Mesothelial cell of epicardium (in vitro differentiated cells): ENCODE data around the gene GAGE12G. TPM values are rescaled to one million over a fixed set of nuclear protein-coding genes. Genes with fewer than 3 reads are reported as not detected.
"Not testable (repeated sequence)": the region's sequence is repeated elsewhere in the genome, so short reads cannot be mapped to it uniquely, and the experiment has no call there.

Experiments used
- DNase-seq, 2 experiments: peaks; one replicate each; pipeline ENCODE4 v3.0.0; 2021; ENCODE audit warnings: low spot score in 2 of 2; ENCODE audit not compliant: unreplicated experiment in 2 of 2
- H3K27ac Mint-ChIP-seq: 2 replicates; pipeline ENCODE4 v1.8.0; 2021; ENCODE audit warnings: mixed read lengths
- H3K27me3 Mint-ChIP-seq: 2 replicates; pipeline ENCODE4 v1.8.0; 2021; ENCODE audit warnings: low read depth, mixed read lengths
- H3K36me3 Mint-ChIP-seq: 2 replicates; pipeline ENCODE4 v1.8.0; 2021; ENCODE audit warnings: mixed read lengths
- H3K4me1 Mint-ChIP-seq: 2 replicates; pipeline ENCODE4 v1.8.0; 2021; ENCODE audit warnings: mixed read lengths
- H3K4me3 Mint-ChIP-seq: 2 replicates; pipeline ENCODE4 v1.8.0; 2021; ENCODE audit warnings: mild to moderate bottlenecking, moderate library complexity, mixed read lengths
- H3K9me3 Mint-ChIP-seq: 2 replicates; pipeline ENCODE4 v1.8.0; 2021; ENCODE audit warnings: mixed read lengths
- total RNA-seq: library from RNA; stranded (reverse); gene quantifications from 3 replicates; pipeline ENCODE4 v1.2.1, GENCODE V29; 2021

Gene GAGE12G, protein sequence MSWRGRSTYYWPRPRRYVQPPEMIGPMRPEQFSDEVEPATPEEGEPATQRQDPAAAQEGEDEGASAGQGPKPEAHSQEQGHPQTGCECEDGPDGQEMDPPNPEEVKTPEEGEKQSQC
- total RNA-seq: not detected in 3 replicates

DNA sequence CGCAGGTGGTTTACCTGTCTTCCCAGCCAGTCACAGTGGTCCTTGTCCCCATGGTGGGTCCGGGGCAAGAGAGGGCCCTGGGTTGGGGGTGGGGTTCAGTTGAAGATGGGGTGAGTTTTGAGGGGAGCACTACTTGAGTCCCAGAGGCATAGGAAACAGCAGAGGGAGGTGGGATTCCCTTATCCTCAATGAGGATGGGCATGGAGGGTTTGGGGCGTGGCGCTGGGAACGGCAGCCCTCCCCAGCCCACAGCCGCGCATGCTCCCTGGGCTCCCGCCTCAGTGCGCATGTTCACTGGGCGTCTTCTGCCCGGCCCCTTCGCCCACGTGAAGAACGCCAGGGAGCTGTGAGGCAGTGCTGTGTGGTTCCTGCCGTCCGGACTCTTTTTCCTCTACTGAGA is at the start of gene GAGE12G:
Gene GAGE12G (plus strand): TSS at position 301 of the 400 bp plus-strand sequence. CDS start 1,155 bp downstream, outside the sequence.
- not testable (repeated sequence) for H3K27me3 Mint-ChIP-seq, DNase-seq, H3K4me3 Mint-ChIP-seq, H3K9me3 Mint-ChIP-seq, H3K4me1 Mint-ChIP-seq, H3K27ac Mint-ChIP-seq, H3K36me3 Mint-ChIP-seq

DNA sequence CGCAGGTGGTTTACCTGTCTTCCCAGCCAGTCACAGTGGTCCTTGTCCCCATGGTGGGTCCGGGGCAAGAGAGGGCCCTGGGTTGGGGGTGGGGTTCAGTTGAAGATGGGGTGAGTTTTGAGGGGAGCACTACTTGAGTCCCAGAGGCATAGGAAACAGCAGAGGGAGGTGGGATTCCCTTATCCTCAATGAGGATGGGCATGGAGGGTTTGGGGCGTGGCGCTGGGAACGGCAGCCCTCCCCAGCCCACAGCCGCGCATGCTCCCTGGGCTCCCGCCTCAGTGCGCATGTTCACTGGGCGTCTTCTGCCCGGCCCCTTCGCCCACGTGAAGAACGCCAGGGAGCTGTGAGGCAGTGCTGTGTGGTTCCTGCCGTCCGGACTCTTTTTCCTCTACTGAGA is 38.3 kb upstream of the GAGE12G start, which contains the start of gene GAGE12C:
Gene GAGE12C (plus strand): TSS at position 301 of the 400 bp plus-strand sequence. CDS start 1,155 bp downstream, outside the sequence.
- DNase-seq, H3K36me3 Mint-ChIP-seq, H3K9me3 Mint-ChIP-seq, H3K4me3 Mint-ChIP-seq, H3K27ac Mint-ChIP-seq, H3K4me1 Mint-ChIP-seq, H3K27me3 Mint-ChIP-seq: not testable (repeated sequence)

DNA sequence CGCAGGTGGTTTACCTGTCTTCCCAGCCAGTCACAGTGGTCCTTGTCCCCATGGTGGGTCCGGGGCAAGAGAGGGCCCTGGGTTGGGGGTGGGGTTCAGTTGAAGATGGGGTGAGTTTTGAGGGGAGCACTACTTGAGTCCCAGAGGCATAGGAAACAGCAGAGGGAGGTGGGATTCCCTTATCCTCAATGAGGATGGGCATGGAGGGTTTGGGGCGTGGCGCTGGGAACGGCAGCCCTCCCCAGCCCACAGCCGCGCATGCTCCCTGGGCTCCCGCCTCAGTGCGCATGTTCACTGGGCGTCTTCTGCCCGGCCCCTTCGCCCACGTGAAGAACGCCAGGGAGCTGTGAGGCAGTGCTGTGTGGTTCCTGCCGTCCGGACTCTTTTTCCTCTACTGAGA is 28.8 kb upstream of the GAGE12G start, which contains the start of gene GAGE12D:
Gene GAGE12D (plus strand): TSS at position 301 of the 400 bp plus-strand sequence. CDS start 1,155 bp downstream, outside the sequence.
- DNase-seq, H3K27me3 Mint-ChIP-seq, H3K36me3 Mint-ChIP-seq, H3K4me3 Mint-ChIP-seq, H3K27ac Mint-ChIP-seq, H3K4me1 Mint-ChIP-seq, H3K9me3 Mint-ChIP-seq: not testable (repeated sequence)

DNA sequence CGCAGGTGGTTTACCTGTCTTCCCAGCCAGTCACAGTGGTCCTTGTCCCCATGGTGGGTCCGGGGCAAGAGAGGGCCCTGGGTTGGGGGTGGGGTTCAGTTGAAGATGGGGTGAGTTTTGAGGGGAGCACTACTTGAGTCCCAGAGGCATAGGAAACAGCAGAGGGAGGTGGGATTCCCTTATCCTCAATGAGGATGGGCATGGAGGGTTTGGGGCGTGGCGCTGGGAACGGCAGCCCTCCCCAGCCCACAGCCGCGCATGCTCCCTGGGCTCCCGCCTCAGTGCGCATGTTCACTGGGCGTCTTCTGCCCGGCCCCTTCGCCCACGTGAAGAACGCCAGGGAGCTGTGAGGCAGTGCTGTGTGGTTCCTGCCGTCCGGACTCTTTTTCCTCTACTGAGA is 19.2 kb upstream of the GAGE12G start, which contains the start of gene GAGE12E:
Gene GAGE12E (plus strand): TSS at position 301 of the 400 bp plus-strand sequence. CDS start 1,155 bp downstream, outside the sequence.
- not testable (repeated sequence) for H3K4me1 Mint-ChIP-seq, H3K27ac Mint-ChIP-seq, H3K4me3 Mint-ChIP-seq, DNase-seq, H3K9me3 Mint-ChIP-seq, H3K27me3 Mint-ChIP-seq, H3K36me3 Mint-ChIP-seq

DNA sequence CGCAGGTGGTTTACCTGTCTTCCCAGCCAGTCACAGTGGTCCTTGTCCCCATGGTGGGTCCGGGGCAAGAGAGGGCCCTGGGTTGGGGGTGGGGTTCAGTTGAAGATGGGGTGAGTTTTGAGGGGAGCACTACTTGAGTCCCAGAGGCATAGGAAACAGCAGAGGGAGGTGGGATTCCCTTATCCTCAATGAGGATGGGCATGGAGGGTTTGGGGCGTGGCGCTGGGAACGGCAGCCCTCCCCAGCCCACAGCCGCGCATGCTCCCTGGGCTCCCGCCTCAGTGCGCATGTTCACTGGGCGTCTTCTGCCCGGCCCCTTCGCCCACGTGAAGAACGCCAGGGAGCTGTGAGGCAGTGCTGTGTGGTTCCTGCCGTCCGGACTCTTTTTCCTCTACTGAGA is 9.7 kb upstream of the GAGE12G start, which contains the start of gene GAGE12F:
Gene GAGE12F (plus strand): TSS at position 301 of the 400 bp plus-strand sequence. CDS start 1,155 bp downstream, outside the sequence.
- not testable (repeated sequence) for H3K4me1 Mint-ChIP-seq, H3K36me3 Mint-ChIP-seq, H3K27me3 Mint-ChIP-seq, H3K27ac Mint-ChIP-seq, H3K9me3 Mint-ChIP-seq, DNase-seq, H3K4me3 Mint-ChIP-seq

DNA sequence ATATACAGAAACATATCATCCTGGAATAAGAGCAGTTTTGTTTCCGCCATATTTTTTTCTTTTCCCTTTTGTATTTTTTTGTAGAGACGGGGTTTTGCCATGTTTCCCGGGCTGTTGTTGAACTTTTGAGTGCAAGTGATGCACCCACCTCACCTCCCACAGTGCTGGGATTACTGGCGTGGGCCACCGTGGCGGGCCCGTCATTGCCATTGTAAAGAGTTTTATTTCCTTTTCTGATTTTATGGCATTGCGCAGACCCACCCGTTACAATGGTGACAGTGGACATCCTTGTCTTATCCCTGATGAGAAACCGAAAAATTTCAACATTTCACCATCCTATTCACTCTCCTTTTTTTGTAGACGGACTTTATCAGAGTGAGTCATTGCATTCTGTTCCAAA is 1.5 kb upstream of the GAGE12G start:
- not testable (repeated sequence) for H3K36me3 Mint-ChIP-seq

DNA sequence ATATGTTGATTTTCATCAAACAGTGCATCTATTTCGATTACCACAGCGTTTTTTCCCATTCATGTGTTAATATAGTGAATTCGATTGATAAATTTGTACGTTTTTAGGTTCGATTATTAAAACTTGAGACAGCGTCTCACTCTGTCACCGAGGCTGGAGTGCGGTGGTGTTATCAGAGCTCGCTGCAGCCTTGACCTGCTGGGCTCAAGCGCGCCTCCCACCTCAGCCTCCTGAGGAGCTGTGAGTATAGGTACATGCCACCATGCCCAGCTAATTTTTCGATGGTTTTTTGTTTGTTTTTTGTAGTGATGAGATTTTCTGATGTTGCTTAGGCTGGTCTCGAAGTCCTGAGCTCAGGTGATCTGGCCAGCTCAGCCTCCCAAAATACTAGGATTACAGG is 1.0 kb upstream of the GAGE12G start:
- not testable (repeated sequence) for H3K4me1 Mint-ChIP-seq, DNase-seq, H3K36me3 Mint-ChIP-seq, H3K9me3 Mint-ChIP-seq, H3K4me3 Mint-ChIP-seq, H3K27ac Mint-ChIP-seq, H3K27me3 Mint-ChIP-seq

More for the DNA sequence above, 1.5 kb upstream of the GAGE12G start:
- not testable (repeated sequence) for DNase-seq, H3K4me3 Mint-ChIP-seq, H3K4me1 Mint-ChIP-seq, H3K27ac Mint-ChIP-seq, H3K9me3 Mint-ChIP-seq, H3K27me3 Mint-ChIP-seq

DNA sequence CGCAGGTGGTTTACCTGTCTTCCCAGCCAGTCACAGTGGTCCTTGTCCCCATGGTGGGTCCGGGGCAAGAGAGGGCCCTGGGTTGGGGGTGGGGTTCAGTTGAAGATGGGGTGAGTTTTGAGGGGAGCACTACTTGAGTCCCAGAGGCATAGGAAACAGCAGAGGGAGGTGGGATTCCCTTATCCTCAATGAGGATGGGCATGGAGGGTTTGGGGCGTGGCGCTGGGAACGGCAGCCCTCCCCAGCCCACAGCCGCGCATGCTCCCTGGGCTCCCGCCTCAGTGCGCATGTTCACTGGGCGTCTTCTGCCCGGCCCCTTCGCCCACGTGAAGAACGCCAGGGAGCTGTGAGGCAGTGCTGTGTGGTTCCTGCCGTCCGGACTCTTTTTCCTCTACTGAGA is 9.4 kb downstream of the GAGE12G start, which contains the start of gene GAGE12H:
Gene GAGE12H (plus strand): TSS at position 301 of the 400 bp plus-strand sequence. CDS start 1,155 bp downstream, outside the sequence.
- H3K4me1 Mint-ChIP-seq, H3K4me3 Mint-ChIP-seq: not testable (repeated sequence)

DNA sequence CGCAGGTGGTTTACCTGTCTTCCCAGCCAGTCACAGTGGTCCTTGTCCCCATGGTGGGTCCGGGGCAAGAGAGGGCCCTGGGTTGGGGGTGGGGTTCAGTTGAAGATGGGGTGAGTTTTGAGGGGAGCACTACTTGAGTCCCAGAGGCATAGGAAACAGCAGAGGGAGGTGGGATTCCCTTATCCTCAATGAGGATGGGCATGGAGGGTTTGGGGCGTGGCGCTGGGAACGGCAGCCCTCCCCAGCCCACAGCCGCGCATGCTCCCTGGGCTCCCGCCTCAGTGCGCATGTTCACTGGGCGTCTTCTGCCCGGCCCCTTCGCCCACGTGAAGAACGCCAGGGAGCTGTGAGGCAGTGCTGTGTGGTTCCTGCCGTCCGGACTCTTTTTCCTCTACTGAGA is 19.0 kb downstream of the GAGE12G start, which contains the start of gene GAGE2A:
Gene GAGE2A (plus strand): TSS at position 301 of the 400 bp plus-strand sequence. CDS start 1,155 bp downstream, outside the sequence.
- H3K27me3 Mint-ChIP-seq, H3K4me1 Mint-ChIP-seq, DNase-seq, H3K9me3 Mint-ChIP-seq, H3K4me3 Mint-ChIP-seq, H3K36me3 Mint-ChIP-seq, H3K27ac Mint-ChIP-seq: not testable (repeated sequence)

More for the DNA sequence above, 9.4 kb downstream of the GAGE12G start, which contains the start of gene GAGE12H:
- DNase-seq, H3K27me3 Mint-ChIP-seq, H3K36me3 Mint-ChIP-seq, H3K27ac Mint-ChIP-seq, H3K9me3 Mint-ChIP-seq: not testable (repeated sequence)

DNA sequence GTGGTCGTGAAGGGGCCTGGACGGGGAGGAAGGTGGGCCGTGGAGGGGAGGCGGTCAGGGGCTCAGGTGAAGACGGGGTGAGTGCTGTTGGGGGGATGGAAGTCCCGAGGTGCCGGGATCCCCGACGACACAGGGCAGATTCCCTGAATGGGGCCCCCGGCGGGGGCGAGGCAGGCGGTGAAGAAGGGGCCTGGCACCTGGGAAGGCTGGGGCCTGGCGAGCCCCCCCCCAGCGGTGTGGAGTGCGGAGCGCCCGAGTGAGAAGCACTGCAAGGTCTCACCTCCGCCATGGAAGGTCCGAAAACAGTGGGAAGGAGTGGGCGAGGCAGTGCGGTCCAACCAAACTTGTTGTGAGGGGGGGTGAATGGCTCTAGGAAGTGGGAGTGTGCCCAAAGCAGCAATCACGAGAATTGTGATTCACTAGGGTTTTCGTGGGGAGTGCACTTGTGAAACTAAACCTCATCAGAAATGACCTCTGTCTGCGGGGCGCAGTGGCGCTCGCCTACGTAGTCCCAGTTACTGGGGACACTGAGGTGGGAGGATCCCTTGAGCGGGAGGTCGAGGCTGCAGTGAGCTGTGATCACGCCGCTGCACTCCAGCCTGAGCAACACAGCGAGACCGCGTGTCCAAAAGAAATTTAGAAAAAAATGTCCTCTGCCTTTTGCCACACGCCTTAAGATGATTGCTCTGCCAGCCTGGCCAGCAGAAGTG is 19.7 kb downstream of the GAGE12G start:
- H3K27me3 Mint-ChIP-seq, H3K27ac Mint-ChIP-seq, H3K9me3 Mint-ChIP-seq, H3K36me3 Mint-ChIP-seq, H3K4me1 Mint-ChIP-seq, H3K4me3 Mint-ChIP-seq: not testable (repeated sequence)
- peak; percentile 50 to 55 for DNase-seq

DNA sequence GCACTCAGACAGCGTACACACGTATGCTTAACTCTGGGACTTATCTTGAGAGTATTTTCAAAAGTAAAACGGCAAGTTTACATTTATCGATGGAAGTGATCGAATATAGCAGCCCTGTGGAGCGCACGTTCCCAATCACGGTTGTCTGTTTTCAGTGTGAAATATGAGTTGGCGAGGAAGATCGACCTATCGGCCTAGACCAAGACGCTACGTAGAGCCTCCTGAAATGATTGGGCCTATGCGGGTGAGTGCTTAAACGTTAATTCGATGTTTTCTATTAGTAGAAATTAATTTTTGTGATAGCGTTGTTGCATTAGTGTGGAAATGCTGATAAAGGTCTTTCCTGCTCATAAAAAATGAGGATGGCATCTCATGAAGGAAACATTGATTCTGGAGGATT is 20.3 kb downstream of the GAGE12G start:
- not testable (repeated sequence) for H3K4me3 Mint-ChIP-seq, H3K27me3 Mint-ChIP-seq, DNase-seq, H3K4me1 Mint-ChIP-seq, H3K9me3 Mint-ChIP-seq, H3K27ac Mint-ChIP-seq, H3K36me3 Mint-ChIP-seq

DNA sequence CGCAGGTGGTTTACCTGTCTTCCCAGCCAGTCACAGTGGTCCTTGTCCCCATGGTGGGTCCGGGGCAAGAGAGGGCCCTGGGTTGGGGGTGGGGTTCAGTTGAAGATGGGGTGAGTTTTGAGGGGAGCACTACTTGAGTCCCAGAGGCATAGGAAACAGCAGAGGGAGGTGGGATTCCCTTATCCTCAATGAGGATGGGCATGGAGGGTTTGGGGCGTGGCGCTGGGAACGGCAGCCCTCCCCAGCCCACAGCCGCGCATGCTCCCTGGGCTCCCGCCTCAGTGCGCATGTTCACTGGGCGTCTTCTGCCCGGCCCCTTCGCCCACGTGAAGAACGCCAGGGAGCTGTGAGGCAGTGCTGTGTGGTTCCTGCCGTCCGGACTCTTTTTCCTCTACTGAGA is 28.5 kb downstream of the GAGE12G start, which contains the start of gene GAGE1:
Gene GAGE1 (plus strand): TSS at position 301 of the 400 bp plus-strand sequence. CDS start 1,155 bp downstream, outside the sequence.
- not testable (repeated sequence) for H3K4me1 Mint-ChIP-seq, H3K36me3 Mint-ChIP-seq, H3K9me3 Mint-ChIP-seq, H3K27me3 Mint-ChIP-seq, H3K27ac Mint-ChIP-seq, H3K4me3 Mint-ChIP-seq, DNase-seq
